ENCODE data around the gene LY6G6C.

The LY6G6C gene

DNA sequence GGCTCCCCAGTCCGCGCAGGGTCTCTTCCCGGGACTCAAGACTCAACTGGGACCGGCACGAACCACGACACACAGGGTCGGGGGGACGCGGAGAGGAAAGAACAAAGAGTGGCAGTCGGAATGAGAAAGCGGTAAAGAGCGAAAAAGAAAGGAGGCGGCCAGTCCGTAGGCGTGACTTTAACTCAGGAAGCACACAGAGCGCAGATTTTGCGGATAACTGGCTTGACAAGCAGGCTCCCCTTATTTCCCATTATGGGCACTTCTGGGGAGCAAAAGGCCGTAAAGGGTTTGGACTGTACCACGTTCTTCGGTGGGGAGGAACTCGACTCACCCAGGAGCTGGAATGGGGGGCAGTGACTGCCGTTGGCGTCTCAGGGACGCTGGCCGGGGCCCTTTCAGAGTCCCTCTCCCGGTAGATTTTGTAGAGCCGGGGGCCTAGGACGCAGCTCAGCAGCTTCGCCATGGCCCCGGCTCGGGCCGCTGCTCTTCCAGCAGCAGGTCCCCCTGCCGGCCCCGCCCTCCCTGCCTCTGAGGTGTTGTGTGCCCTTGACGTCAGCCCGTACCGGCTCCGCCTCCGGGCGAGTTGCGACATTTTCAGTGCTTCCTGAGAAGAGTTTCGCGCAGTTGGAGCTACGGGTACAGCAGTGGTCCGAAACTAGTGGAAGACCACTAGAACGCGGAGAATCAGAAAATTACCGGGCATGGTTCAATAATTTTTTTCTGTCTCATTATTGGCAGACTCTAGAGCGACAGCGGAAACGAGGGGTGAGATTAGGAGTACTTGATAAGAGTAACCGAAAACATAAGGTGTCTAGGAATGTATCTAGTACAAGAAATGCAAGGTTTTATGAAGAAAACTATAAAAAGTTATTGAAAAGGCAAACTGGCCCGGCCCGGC lies 18.5 kb downstream of the LY6G6C start, which contains the start of gene ABHD16A:
TSS of gene ABHD16A (minus strand) at position 506 of the 898 bp plus-strand sequence. CDS start at position 463, 43 bp downstream.
- TF ChIP-seq, protein P1, sequence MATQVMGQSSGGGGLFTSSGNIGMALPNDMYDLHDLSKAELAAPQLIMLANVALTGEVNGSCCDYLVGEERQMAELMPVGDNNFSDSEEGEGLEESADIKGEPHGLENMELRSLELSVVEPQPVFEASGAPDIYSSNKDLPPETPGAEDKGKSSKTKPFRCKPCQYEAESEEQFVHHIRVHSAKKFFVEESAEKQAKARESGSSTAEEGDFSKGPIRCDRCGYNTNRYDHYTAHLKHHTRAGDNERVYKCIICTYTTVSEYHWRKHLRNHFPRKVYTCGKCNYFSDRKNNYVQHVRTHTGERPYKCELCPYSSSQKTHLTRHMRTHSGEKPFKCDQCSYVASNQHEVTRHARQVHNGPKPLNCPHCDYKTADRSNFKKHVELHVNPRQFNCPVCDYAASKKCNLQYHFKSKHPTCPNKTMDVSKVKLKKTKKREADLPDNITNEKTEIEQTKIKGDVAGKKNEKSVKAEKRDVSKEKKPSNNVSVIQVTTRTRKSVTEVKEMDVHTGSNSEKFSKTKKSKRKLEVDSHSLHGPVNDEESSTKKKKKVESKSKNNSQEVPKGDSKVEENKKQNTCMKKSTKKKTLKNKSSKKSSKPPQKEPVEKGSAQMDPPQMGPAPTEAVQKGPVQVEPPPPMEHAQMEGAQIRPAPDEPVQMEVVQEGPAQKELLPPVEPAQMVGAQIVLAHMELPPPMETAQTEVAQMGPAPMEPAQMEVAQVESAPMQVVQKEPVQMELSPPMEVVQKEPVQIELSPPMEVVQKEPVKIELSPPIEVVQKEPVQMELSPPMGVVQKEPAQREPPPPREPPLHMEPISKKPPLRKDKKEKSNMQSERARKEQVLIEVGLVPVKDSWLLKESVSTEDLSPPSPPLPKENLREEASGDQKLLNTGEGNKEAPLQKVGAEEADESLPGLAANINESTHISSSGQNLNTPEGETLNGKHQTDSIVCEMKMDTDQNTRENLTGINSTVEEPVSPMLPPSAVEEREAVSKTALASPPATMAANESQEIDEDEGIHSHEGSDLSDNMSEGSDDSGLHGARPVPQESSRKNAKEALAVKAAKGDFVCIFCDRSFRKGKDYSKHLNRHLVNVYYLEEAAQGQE (IDR thresholded peaks at IDR 0.05; ENCODE audit: low read depth) = no peak
- TF ChIP-seq, protein P2, sequence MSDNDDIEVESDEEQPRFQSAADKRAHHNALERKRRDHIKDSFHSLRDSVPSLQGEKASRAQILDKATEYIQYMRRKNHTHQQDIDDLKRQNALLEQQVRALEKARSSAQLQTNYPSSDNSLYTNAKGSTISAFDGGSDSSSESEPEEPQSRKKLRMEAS (IDR thresholded peaks at IDR 0.05) = peak; percentile 43; the same call in 1 of the 2 replicates
- TF ChIP-seq TAF1 (IDR thresholded peaks at IDR 0.05; ENCODE audit: low read depth) (peak; percentile 65), NFIC (IDR thresholded peaks at IDR 0.05) (no peak), TEAD4 (IDR thresholded peaks at IDR 0.05) (peak; percentile 33; the same call in 1 of the 2 replicates), CEBPB (IDR thresholded peaks at IDR 0.05) (peak; percentile 99), YY1 (IDR thresholded peaks at IDR 0.05; ENCODE audit: low read depth) (peak; percentile 57), CREB1 (IDR thresholded peaks at IDR 0.05; ENCODE audit: low read depth) (peak; percentile 85), TCF12 (IDR thresholded peaks at IDR 0.05; ENCODE audit: low read depth) (no peak), ZBTB7A (IDR thresholded peaks at IDR 0.05; ENCODE audit: low read depth) (peak; percentile 34; the same call in 1 of the 2 replicates), RAD21 (IDR thresholded peaks at IDR 0.05; ENCODE audit: low read depth) (peak; percentile 1; the same call in 1 of the 2 replicates)

DNA sequence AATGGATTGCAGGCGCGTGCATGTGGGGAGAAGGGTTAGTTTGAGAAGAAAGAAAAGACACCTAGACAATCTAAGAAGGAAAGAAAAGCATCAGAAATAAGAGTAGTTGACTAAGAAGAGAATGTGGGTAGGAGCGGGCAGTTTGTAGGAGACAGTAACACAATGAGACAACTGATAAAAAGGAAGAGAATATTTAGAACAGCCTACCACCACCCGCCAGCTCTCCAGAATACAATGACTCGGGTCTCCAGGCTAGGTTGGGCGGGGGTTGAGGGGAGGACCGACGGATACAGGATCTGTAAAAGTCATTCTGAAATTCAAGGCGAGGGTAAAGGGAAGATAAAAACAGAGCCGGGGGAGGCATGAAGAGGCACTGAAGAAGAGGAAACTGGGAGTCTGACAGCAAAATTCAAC lies 19.1 kb downstream of the LY6G6C start:
- TF ChIP-seq ZBTB7A (IDR thresholded peaks at IDR 0.05; ENCODE audit: low read depth) (peak; percentile 39; the same call in 1 of the 2 replicates), RAD21 (IDR thresholded peaks at IDR 0.05; ENCODE audit: low read depth) (no peak)

DNA sequence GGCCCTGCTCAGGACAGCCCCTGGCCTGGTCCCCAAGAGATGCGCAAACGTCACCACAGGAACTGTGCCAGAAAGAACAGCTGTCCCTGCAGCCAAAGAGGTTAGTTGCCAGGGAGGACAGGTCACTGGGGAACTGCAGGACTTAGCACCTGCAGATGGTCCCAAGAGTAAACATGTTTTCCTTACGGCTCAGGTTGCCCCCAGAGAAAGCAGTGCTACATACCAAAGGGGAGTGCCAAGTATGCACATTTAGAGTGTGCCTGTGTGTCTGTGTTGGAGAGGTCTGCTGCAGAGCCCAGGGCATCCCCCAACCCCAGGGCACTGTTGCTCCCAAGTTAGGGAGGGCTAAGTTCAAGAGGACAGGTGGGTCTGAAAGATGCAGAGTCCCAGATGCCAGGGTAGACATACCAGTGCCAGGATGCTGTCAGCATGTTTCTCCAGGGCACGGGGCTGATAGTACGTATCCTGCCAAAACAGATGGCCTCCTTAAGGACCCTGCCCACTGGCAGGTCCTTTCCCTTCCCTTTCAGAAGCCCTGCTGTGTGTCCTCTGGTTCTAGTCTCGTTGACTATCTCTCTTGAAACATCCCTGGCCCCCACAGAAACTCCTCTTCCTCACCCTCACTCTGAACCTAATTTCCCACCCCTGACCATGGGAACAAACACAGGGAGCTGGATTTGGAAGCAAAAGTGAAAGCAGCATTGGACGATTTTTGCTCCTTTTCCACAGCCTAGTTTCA lies 19.7 kb downstream of the LY6G6C start:
- TF ChIP-seq TCF12 (IDR thresholded peaks at IDR 0.05; ENCODE audit: low read depth) = no peak

DNA sequence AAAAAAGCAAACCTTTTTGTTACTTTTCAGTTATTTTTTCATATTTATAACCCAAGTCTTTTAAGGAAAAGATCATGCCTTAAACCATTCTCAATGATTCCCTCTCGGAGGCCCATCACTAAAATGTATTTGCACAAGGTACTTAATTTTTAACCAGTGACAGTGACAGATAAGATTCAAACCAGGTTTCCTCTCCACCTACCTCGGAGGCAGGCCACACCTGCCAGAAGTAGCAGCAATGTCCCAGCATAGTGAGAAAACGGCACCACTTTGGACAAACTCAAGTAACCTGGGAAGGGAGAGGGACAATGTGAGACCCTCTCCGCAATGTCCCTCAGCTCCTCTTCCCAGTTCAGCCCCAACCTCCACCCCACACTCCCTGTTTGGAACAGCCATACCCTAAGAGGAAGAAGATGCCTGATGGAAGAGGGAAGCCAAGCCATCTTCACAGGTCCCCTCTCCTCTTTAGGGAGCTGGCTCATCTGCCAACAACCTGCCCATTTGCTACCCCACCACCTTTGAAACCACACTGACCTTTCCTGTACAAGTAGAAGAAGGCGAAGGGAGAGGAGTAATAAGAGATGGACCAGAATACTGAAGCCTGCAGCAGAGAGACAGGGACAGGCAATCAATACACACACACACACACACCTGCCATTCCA lies 20.7 kb downstream of the LY6G6C start:
- no peak for TF ChIP-seq CREB1 (IDR thresholded peaks at IDR 0.05; ENCODE audit: low read depth)
- TF ChIP-seq, protein P2 (IDR thresholded peaks at IDR 0.05) = no peak
- no peak for TF ChIP-seq NFIC (IDR thresholded peaks at IDR 0.05)
- no peak for TF ChIP-seq YY1 (IDR thresholded peaks at IDR 0.05; ENCODE audit: low read depth)
- TF ChIP-seq EGR1 (IDR thresholded peaks at IDR 0.05) = no peak
- TF ChIP-seq EP300 (IDR thresholded peaks at IDR 0.05; ENCODE audit: borderline replicate concordance) = no peak
- TF ChIP-seq FOXM1 (IDR thresholded peaks at IDR 0.05; ENCODE audit: borderline replicate concordance, low read depth) = no peak
- TF ChIP-seq TCF12 (IDR thresholded peaks at IDR 0.05; ENCODE audit: low read depth) = no peak
- TF ChIP-seq, protein P1 (IDR thresholded peaks at IDR 0.05; ENCODE audit: low read depth) = no peak
- no peak for TF ChIP-seq TEAD4 (IDR thresholded peaks at IDR 0.05)
- no peak for TF ChIP-seq TAF1 (IDR thresholded peaks at IDR 0.05; ENCODE audit: low read depth)

DNA sequence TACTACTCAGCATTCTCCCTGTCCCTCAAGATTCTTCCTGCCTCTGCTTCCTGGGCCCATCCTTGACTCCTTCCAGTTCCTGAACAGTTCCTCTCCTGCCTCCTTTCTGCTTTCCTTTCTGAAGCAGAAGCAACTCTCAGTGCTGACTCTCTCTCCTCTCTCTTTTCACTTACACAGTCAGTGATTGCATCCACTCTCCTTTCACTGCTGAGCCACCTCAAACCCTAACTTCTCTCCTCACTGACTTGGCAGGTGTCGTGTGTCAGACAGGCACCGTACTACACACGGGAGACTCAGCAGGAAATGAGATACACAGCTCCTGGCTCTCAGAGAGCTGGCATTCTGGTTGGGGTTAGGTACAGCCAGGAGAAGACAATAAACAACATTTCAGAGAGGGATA lies 24.0 kb downstream of the LY6G6C start:
- TF ChIP-seq EGR1 (IDR thresholded peaks at IDR 0.05) (no peak), YY1 (IDR thresholded peaks at IDR 0.05; ENCODE audit: low read depth) (no peak), ZBTB7A (IDR thresholded peaks at IDR 0.05; ENCODE audit: low read depth) (no peak), FOXM1 (IDR thresholded peaks at IDR 0.05; ENCODE audit: borderline replicate concordance, low read depth) (no peak), CREB1 (IDR thresholded peaks at IDR 0.05; ENCODE audit: low read depth) (no peak), CEBPB (IDR thresholded peaks at IDR 0.05) (no peak), TCF12 (IDR thresholded peaks at IDR 0.05; ENCODE audit: low read depth) (no peak), NFIC (IDR thresholded peaks at IDR 0.05) (no peak), EP300 (IDR thresholded peaks at IDR 0.05; ENCODE audit: borderline replicate concordance) (no peak), TAF1 (IDR thresholded peaks at IDR 0.05; ENCODE audit: low read depth) (no peak), RAD21 (IDR thresholded peaks at IDR 0.05; ENCODE audit: low read depth) (no peak), TEAD4 (IDR thresholded peaks at IDR 0.05) (no peak)
- TF ChIP-seq, protein P1 (IDR thresholded peaks at IDR 0.05; ENCODE audit: low read depth) = no peak
- TF ChIP-seq, protein P2 (IDR thresholded peaks at IDR 0.05) = no peak
- TF ChIP-seq, protein P3, sequence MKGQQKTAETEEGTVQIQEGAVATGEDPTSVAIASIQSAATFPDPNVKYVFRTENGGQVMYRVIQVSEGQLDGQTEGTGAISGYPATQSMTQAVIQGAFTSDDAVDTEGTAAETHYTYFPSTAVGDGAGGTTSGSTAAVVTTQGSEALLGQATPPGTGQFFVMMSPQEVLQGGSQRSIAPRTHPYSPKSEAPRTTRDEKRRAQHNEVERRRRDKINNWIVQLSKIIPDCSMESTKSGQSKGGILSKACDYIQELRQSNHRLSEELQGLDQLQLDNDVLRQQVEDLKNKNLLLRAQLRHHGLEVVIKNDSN (IDR thresholded peaks at IDR 0.05) = no peak
